ENCODE results near the gene DIPK1C.
A peak's percentile ranks its signal among the peaks of the same experiment; 100 is the strongest.

The DIPK1C gene

GRCh38 chr18:74468547-74469061, 11.5 kb upstream of the DIPK1C start:
- no peaks in the 10 kb centered on the region for H3K27me3 ChIP-seq (ENCODE audit: control insufficient read depth, insufficient read depth, low read length, poor library complexity, severe bottlenecking)
- H3K4me1 ChIP-seq (ENCODE audit: control insufficient read depth, insufficient read depth, low read length): no peaks in the 10 kb centered on the region
- H3K36me3 ChIP-seq (ENCODE audit: control insufficient read depth, insufficient read depth, low read length): no peaks in the 10 kb centered on the region
- H3K4me3 ChIP-seq (ENCODE audit: insufficient read depth, low read depth, low read length): no peak overlapping the region
- H3K27ac ChIP-seq (ENCODE audit: insufficient read depth, low read depth, low read length, poor library complexity, severe bottlenecking): no peak overlapping the region
- 86 to 93% methylated on average over 3 of the region's 3 CpGs for WGBS, 2 experiments
- no peaks in the 10 kb centered on the region for H3K9me3 ChIP-seq (ENCODE audit: control insufficient read depth, low read length)

- Histone ChIP-seq H3K4me3 (ENCODE audit: insufficient read depth, low read depth, low read length) (no peak overlapping the region), H3K4me1 (ENCODE audit: control insufficient read depth, insufficient read depth, low read length) (no peaks in the 10 kb centered on the region), H3K27me3 (ENCODE audit: control insufficient read depth, insufficient read depth, low read length, poor library complexity, severe bottlenecking) (no peaks in the 10 kb centered on the region), H3K9me3 (ENCODE audit: control insufficient read depth, low read length) (no peaks in the 10 kb centered on the region), H3K36me3 (ENCODE audit: control insufficient read depth, insufficient read depth, low read length) (no peaks in the 10 kb centered on the region), H3K27ac (ENCODE audit: insufficient read depth, low read depth, low read length, poor library complexity, severe bottlenecking) (no peak overlapping the region)
- WGBS, 2 experiments: 94 to 99% methylated on average over 4 of the region's 4 CpGs
Measured at GRCh38 chr18:74465775-74466174, 8.7 kb upstream of the DIPK1C start.

GRCh38 chr18:74463983-74464382, 6.9 kb upstream of the DIPK1C start:
- H3K9me3 ChIP-seq (ENCODE audit: control insufficient read depth, low read length): no peaks in the 10 kb centered on the region
- no peaks in the 10 kb centered on the region for H3K4me1 ChIP-seq (ENCODE audit: control insufficient read depth, insufficient read depth, low read length)
- H3K27me3 ChIP-seq (ENCODE audit: control insufficient read depth, insufficient read depth, low read length, poor library complexity, severe bottlenecking): no peaks in the 10 kb centered on the region
- WGBS, 2 experiments: 87 to 91% methylated on average over 1 of the region's 1 CpG
- no peak overlapping the region for H3K4me3 ChIP-seq (ENCODE audit: insufficient read depth, low read depth, low read length)
- no peak overlapping the region for H3K27ac ChIP-seq (ENCODE audit: insufficient read depth, low read depth, low read length, poor library complexity, severe bottlenecking)
- no peaks in the 10 kb centered on the region for H3K36me3 ChIP-seq (ENCODE audit: control insufficient read depth, insufficient read depth, low read length)

- Histone ChIP-seq H3K27ac (ENCODE audit: insufficient read depth, low read depth, low read length, poor library complexity, severe bottlenecking) (no peak overlapping the region), H3K4me3 (ENCODE audit: insufficient read depth, low read depth, low read length) (no peak overlapping the region), H3K9me3 (ENCODE audit: control insufficient read depth, low read length) (no peaks in the 10 kb centered on the region), H3K27me3 (ENCODE audit: control insufficient read depth, insufficient read depth, low read length, poor library complexity, severe bottlenecking) (peaks cover 5% of the 10 kb centered on the region), H3K36me3 (ENCODE audit: control insufficient read depth, insufficient read depth, low read length) (no peaks in the 10 kb centered on the region), H3K4me1 (ENCODE audit: control insufficient read depth, insufficient read depth, low read length) (peaks cover under 1% of the 10 kb centered on the region)
- WGBS, 2 experiments: 87 to 92% methylated on average over 8 of the region's 8 CpGs
Measured at GRCh38 chr18:74463254-74463653, 6.1 kb upstream of the DIPK1C start.

- H3K27ac ChIP-seq (ENCODE audit: insufficient read depth, low read depth, low read length, poor library complexity, severe bottlenecking): no peak overlapping the region
- H3K9me3 ChIP-seq (ENCODE audit: control insufficient read depth, low read length): no peaks in the 10 kb centered on the region
- peaks cover 29% of the 10 kb centered on the region for H3K27me3 ChIP-seq (ENCODE audit: control insufficient read depth, insufficient read depth, low read length, poor library complexity, severe bottlenecking)
- H3K36me3 ChIP-seq (ENCODE audit: control insufficient read depth, insufficient read depth, low read length): no peaks in the 10 kb centered on the region
- peaks cover 9% of the 10 kb centered on the region for H3K4me1 ChIP-seq (ENCODE audit: control insufficient read depth, insufficient read depth, low read length)
- no peak overlapping the region for H3K4me3 ChIP-seq (ENCODE audit: insufficient read depth, low read depth, low read length)
- WGBS, 2 experiments: 88 to 92% methylated on average over 7 of the region's 7 CpGs
Measured at GRCh38 chr18:74460825-74461224, 3.7 kb upstream of the DIPK1C start.

GRCh38 chr18:74459889-74460288, 2.8 kb upstream of the DIPK1C start:
- Histone ChIP-seq H3K9me3 (ENCODE audit: control insufficient read depth, low read length) (no peaks in the 10 kb centered on the region), H3K4me1 (ENCODE audit: control insufficient read depth, insufficient read depth, low read length) (peaks cover 9% of the 10 kb centered on the region), H3K4me3 (ENCODE audit: insufficient read depth, low read depth, low read length) (no peak overlapping the region), H3K27ac (ENCODE audit: insufficient read depth, low read depth, low read length, poor library complexity, severe bottlenecking) (no peak overlapping the region), H3K27me3 (ENCODE audit: control insufficient read depth, insufficient read depth, low read length, poor library complexity, severe bottlenecking) (peaks cover 39% of the 10 kb centered on the region), H3K36me3 (ENCODE audit: control insufficient read depth, insufficient read depth, low read length) (no peaks in the 10 kb centered on the region)
- WGBS, 2 experiments: 53 to 58% methylated on average over 7 of the region's 7 CpGs

GRCh38 chr18:74457725-74458421, 765 bp upstream of the DIPK1C start:
- no peaks in the 10 kb centered on the region for H3K9me3 ChIP-seq (ENCODE audit: control insufficient read depth, low read length)
- no peak overlapping the region for H3K4me3 ChIP-seq (ENCODE audit: insufficient read depth, low read depth, low read length)
- peaks cover 43% of the 10 kb centered on the region for H3K27me3 ChIP-seq (ENCODE audit: control insufficient read depth, insufficient read depth, low read length, poor library complexity, severe bottlenecking)
- H3K4me1 ChIP-seq (ENCODE audit: control insufficient read depth, insufficient read depth, low read length): peaks cover 24% of the 10 kb centered on the region
- no peak overlapping the region for H3K27ac ChIP-seq (ENCODE audit: insufficient read depth, low read depth, low read length, poor library complexity, severe bottlenecking)
- WGBS, 2 experiments: 58 to 61% methylated on average over 33 to 34 of the region's 34 CpGs
- no peaks in the 10 kb centered on the region for H3K36me3 ChIP-seq (ENCODE audit: control insufficient read depth, insufficient read depth, low read length)

GRCh38 chr18:74456349-74457042, 612 bp downstream of the DIPK1C start:
- H3K36me3 ChIP-seq (ENCODE audit: control insufficient read depth, insufficient read depth, low read length): no peaks in the 10 kb centered on the region
- H3K27ac ChIP-seq (ENCODE audit: insufficient read depth, low read depth, low read length, poor library complexity, severe bottlenecking): no peak overlapping the region
- 1% methylated on average over 69 of the region's 69 CpGs for WGBS, 2 experiments
- H3K27me3 ChIP-seq (ENCODE audit: control insufficient read depth, insufficient read depth, low read length, poor library complexity, severe bottlenecking): peaks cover 43% of the 10 kb centered on the region
- peaks cover 33% of the 10 kb centered on the region for H3K4me1 ChIP-seq (ENCODE audit: control insufficient read depth, insufficient read depth, low read length)
- H3K4me3 ChIP-seq (ENCODE audit: insufficient read depth, low read depth, low read length): peak overlapping the region; percentile 63
- no peaks in the 10 kb centered on the region for H3K9me3 ChIP-seq (ENCODE audit: control insufficient read depth, low read length)

- Histone ChIP-seq H3K4me3 (ENCODE audit: insufficient read depth, low read depth, low read length) (peak overlapping the region; percentile 63), H3K27me3 (ENCODE audit: control insufficient read depth, insufficient read depth, low read length, poor library complexity, severe bottlenecking) (peaks cover 43% of the 10 kb centered on the region), H3K9me3 (ENCODE audit: control insufficient read depth, low read length) (no peaks in the 10 kb centered on the region), H3K4me1 (ENCODE audit: control insufficient read depth, insufficient read depth, low read length) (peaks cover 33% of the 10 kb centered on the region), H3K36me3 (ENCODE audit: control insufficient read depth, insufficient read depth, low read length) (no peaks in the 10 kb centered on the region), H3K27ac (ENCODE audit: insufficient read depth, low read depth, low read length, poor library complexity, severe bottlenecking) (no peak overlapping the region)
- WGBS, 2 experiments: 19 to 21% methylated on average over 7 of the region's 7 CpGs
Measured at GRCh38 chr18:74456017-74456348, 1.1 kb downstream of the DIPK1C start.

GRCh38 chr18:74455386-74455785, 1.7 kb downstream of the DIPK1C start:
- H3K4me1 ChIP-seq (ENCODE audit: control insufficient read depth, insufficient read depth, low read length): peaks cover 37% of the 10 kb centered on the region
- no peak overlapping the region for H3K27ac ChIP-seq (ENCODE audit: insufficient read depth, low read depth, low read length, poor library complexity, severe bottlenecking)
- H3K27me3 ChIP-seq (ENCODE audit: control insufficient read depth, insufficient read depth, low read length, poor library complexity, severe bottlenecking): peaks cover 43% of the 10 kb centered on the region
- no peaks in the 10 kb centered on the region for H3K9me3 ChIP-seq (ENCODE audit: control insufficient read depth, low read length)
- H3K36me3 ChIP-seq (ENCODE audit: control insufficient read depth, insufficient read depth, low read length): no peaks in the 10 kb centered on the region
- WGBS, 2 experiments: 85 to 95% methylated on average over 7 to 10 of the region's 10 CpGs
- H3K4me3 ChIP-seq (ENCODE audit: insufficient read depth, low read depth, low read length): no peak overlapping the region

Measured in ectodermal cell (in vitro differentiated cells).